DMS79 (cell line): ENCODE measurements around the gene ACBD4.

ENCODE experiments used
- DNase-seq: peaks from one replicate; lab custom pipeline; 2025; lab: John Stamatoyannopoulos, UW

Gene ACBD4

GRCh38 chr17:45155483-45155882 lies 20.0 kb downstream of the ACBD4 start:
- DNase-seq, result no peak

- no peak for DNase-seq
Measured at GRCh38 chr17:45156242-45156641, 20.8 kb downstream of the ACBD4 start.

- peak; percentile 59 for DNase-seq
Measured at GRCh38 chr17:45160447-45161287, 25.2 kb downstream of the ACBD4 start.

- peak; percentile 99 for DNase-seq
Measured at GRCh38 chr17:45161288-45162024, 26.0 kb downstream of the ACBD4 start, which contains the start of gene HEXIM2. Gene HEXIM2, plus strand, starts transcription at chr17:45161875. Its CDS starts 919 bp downstream, at chr17:45162794.

GRCh38 chr17:45162025-45162687 lies 26.7 kb downstream of the ACBD4 start:
- DNase-seq, result no peak

- DNase-seq, result no peak
Measured at GRCh38 chr17:45164734-45165269, 29.3 kb downstream of the ACBD4 start.

- no peak for DNase-seq
Measured at GRCh38 chr17:45168991-45169752, 33.7 kb downstream of the ACBD4 start.

GRCh38 chr17:45170280-45170930 lies 34.9 kb downstream of the ACBD4 start:
- DNase-seq, result no peak

- DNase-seq, result no peak
Measured at GRCh38 chr17:45170931-45171337, 35.4 kb downstream of the ACBD4 start.

- DNase-seq, result no peak
Measured at GRCh38 chr17:45171338-45172231, 36.1 kb downstream of the ACBD4 start.

GRCh38 chr17:45172232-45172540 lies 36.7 kb downstream of the ACBD4 start:
- no peak for DNase-seq

GRCh38 chr17:45172541-45173286 lies 37.2 kb downstream of the ACBD4 start:
- DNase-seq, result no peak

- DNase-seq, result no peak
Measured at GRCh38 chr17:45175759-45176115, 40.2 kb downstream of the ACBD4 start.

GRCh38 chr17:45177563-45177962 lies 42.1 kb downstream of the ACBD4 start:
- no peak for DNase-seq

- no peak for DNase-seq
Measured at GRCh38 chr17:45184144-45184543, 48.7 kb downstream of the ACBD4 start.

GRCh38 chr17:45186801-45187354 lies 51.4 kb downstream of the ACBD4 start:
- no peak for DNase-seq

- no peak for DNase-seq
Measured at GRCh38 chr17:45189009-45189408, 53.5 kb downstream of the ACBD4 start.

- peak; percentile 47 for DNase-seq
Measured at GRCh38 chr17:45190503-45191255, 55.2 kb downstream of the ACBD4 start.
